Activated CD8-positive, alpha-beta memory T cell treated with anti-CD3 and anti-CD28 coated beads, Interleukin-2, amount 10 ng/mL, durations not matched to agents 7 days and 5 days (primary cell): ENCODE measurements around the gene OR51A4. TPM values are rescaled to one million over a fixed set of nuclear protein-coding genes. Genes with fewer than 3 reads are reported as not detected.
"Not testable (repeated sequence)": the region's sequence is repeated elsewhere in the genome, so short reads cannot be mapped to it uniquely, and the experiment has no call there.

Experiments used
- ATAC-seq: fragments of 150-1000 bp; cut with Tn5 transposase; one replicate; pipeline ENCODE4 v1.10.0; 2021; ENCODE audit warnings: moderate library complexity
- CTCF ChIA-PET: fragments of 350-600 bp; sonication (Branson Sonifier 250); formaldehyde crosslinking; loops from one replicate; lab custom pipeline; 2021; ENCODE audit warnings: antibody characterized with exemption; lab: Charles Lee
- DNase-seq: peaks from one replicate; pipeline ENCODE4 v3.0.0-alpha.2; 2020
- H3K27ac Mint-ChIP-seq: one replicate; pipeline ENCODE4 v1.8.0; 2021; ENCODE audit warnings: mild to moderate bottlenecking, mixed read lengths
- H3K27me3 Mint-ChIP-seq: one replicate; pipeline ENCODE4 v1.8.0; 2021; ENCODE audit warnings: mixed read lengths
- H3K36me3 Mint-ChIP-seq: one replicate; pipeline ENCODE4 v1.8.0; 2021; ENCODE audit warnings: mild to moderate bottlenecking, mixed read lengths
- H3K4me1 Mint-ChIP-seq: one replicate; pipeline ENCODE4 v1.8.0; 2021; ENCODE audit warnings: mixed read lengths
- H3K4me3 Mint-ChIP-seq: one replicate; pipeline ENCODE4 v1.8.0; 2021; ENCODE audit warnings: mild to moderate bottlenecking, moderate library complexity, mixed read lengths
- H3K9me3 Mint-ChIP-seq: one replicate; pipeline ENCODE4 v1.8.0; 2022; ENCODE audit warnings: low read depth, mixed read lengths
- total RNA-seq, 2 experiments: library from RNA; stranded (reverse); gene quantifications; one replicate each; pipeline ENCODE4 v1.2.3, GENCODE V29; 2021

Gene OR51A4, protein sequence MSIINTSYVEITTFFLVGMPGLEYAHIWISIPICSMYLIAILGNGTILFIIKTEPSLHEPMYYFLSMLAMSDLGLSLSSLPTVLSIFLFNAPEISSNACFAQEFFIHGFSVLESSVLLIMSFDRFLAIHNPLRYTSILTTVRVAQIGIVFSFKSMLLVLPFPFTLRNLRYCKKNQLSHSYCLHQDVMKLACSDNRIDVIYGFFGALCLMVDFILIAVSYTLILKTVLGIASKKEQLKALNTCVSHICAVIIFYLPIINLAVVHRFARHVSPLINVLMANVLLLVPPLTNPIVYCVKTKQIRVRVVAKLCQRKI
- not detected for total RNA-seq

DNA sequence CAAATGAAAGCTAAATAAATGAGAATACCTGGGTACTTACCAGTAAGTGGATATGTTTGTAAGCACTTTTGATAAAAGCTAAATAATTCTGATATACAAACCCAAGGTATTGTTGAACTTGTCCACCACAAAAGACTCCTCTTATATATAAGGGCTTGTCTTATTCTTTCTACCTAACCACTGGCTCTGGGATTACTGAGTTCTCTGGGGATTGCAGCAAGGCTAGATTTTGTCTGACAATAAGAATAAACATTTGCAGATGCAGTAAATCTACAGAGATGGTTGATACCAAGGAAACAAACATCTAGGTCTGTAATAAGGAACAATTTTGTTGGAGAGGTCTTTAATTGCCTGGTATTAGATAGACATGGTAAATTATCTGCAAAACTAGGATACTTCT lies at the start of gene OR51A4:
TSS of gene OR51A4 (minus strand) at position 101 of the 400 bp plus-strand sequence. CDS start 505 bp downstream, outside the sequence.
- Mint-ChIP-seq H3K36me3 (no peaks in the 10 kb centered on the region), H3K27ac (no peak within 1 kb of the TSS), H3K4me3 (no peak within 1 kb of the TSS), H3K4me1 (no peaks in the 10 kb centered on the region), H3K9me3 (no peaks in the 10 kb centered on the region), H3K27me3 (no peaks in the 10 kb centered on the region)
- ATAC-seq (no peak), DNase-seq (no peak)
- CTCF ChIA-PET = no interaction called here

DNA sequence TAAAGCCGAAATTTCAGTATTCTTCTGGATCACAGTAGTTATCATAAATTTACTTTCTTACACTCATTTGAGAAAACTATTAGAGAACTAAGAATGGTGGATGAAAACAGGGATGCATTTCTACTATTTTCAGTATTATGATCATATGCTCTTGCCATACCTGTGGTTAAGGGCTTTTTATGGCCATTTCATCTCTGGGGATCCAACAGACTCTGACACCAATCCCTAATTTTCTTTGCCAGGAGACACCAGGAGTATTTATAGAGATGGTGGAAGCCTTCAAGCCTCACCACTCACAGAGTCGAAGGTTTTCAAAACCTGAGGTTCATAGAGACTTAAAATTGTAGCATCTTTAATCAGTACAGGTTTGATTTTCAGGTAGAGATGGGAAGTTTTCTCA lies 47.1 kb upstream of the OR51A4 start, which contains the start of gene OR51L1:
TSS of gene OR51L1 (plus strand) at position 301 of the 400 bp plus-strand sequence. CDS start 4,132 bp downstream, outside the sequence.
- no peak within 1 kb of the TSS for H3K27ac Mint-ChIP-seq
- H3K27me3 Mint-ChIP-seq = no peaks in the 10 kb centered on the region
- CTCF ChIA-PET = no interaction called here
- DNase-seq (no peak), ATAC-seq (no peak)
- H3K4me3 Mint-ChIP-seq = no peak within 1 kb of the TSS
- H3K4me1 Mint-ChIP-seq = no peaks in the 10 kb centered on the region
- H3K36me3 Mint-ChIP-seq = no peaks in the 10 kb centered on the region
- no peaks in the 10 kb centered on the region for H3K9me3 Mint-ChIP-seq

DNA sequence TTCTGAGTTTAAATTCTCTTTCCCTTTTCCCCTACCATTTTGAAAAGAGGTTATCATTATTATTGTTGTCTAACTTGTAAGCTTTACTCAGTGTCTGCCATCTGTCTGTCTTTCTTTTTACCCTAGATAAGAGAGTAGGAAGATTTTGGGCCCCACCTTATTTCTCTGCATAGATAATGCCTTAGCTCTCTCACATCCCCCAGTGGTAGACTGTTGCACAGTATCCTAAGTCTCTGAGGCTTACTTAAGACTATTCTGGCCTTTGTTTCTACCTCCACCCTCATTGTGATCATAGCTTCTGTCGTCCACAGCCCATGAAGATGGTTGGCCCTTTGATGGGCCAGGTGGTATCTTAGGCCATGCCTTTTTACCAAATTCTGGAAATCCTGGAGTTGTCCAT lies 43.7 kb upstream of the OR51A4 start:
- CTCF ChIA-PET = no interaction called here
- no peak for DNase-seq
- Mint-ChIP-seq H3K27me3 (no peaks in the 10 kb centered on the region), H3K27ac (no peak overlapping the region), H3K9me3 (no peaks in the 10 kb centered on the region), H3K4me1 (no peaks in the 10 kb centered on the region), H3K4me3 (no peak overlapping the region), H3K36me3 (no peaks in the 10 kb centered on the region)
- no peak for ATAC-seq

DNA sequence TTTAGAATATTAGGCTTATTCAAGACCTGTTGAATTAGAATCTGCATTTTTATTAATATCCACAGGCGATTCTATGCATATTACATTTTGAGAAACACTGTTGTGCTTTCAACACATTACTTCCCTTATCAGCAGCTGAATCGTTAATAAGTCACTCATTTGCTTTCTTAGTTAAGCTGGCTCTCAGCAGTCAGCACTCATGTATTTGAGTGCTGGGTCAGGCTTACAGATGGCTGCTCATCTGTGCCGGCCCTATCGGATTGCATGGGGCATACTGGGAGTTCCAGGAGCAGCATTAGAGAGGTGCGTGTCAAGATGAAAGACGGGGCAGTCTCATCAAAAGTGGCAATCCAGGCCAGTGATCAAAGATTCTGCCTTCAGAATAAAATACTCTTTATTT lies 36.4 kb upstream of the OR51A4 start:
- Mint-ChIP-seq H3K4me3 (no peak overlapping the region), H3K27me3 (no peaks in the 10 kb centered on the region), H3K36me3 (no peaks in the 10 kb centered on the region), H3K9me3 (no peaks in the 10 kb centered on the region), H3K4me1 (no peaks in the 10 kb centered on the region), H3K27ac (no peak overlapping the region)
- no peak for DNase-seq
- CTCF ChIA-PET = no interaction called here
- ATAC-seq = no peak

DNA sequence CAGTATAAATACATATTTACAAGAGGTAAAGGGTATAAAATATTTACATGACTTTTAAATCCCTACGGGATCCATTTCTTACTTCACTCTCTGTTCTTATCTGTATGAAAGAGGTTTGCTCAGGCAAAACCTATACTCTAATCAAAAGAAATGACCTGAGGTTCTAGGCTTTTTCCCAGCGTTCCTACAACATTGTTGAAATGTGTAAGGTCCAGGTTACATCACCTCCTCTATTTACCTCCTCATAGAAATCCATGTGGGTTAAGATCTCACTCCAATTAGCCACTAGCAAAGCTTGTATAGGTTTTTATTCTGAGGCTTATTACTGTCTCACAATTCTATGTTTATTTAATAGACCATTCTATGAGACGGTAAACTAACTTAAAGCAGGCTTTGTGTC lies 35.3 kb upstream of the OR51A4 start:
- ATAC-seq = no peak
- Mint-ChIP-seq H3K4me1 (no peaks in the 10 kb centered on the region), H3K27ac (no peak overlapping the region), H3K27me3 (no peaks in the 10 kb centered on the region), H3K4me3 (no peak overlapping the region), H3K9me3 (no peaks in the 10 kb centered on the region), H3K36me3 (no peaks in the 10 kb centered on the region)
- DNase-seq = no peak
- CTCF ChIA-PET = no interaction called here

DNA sequence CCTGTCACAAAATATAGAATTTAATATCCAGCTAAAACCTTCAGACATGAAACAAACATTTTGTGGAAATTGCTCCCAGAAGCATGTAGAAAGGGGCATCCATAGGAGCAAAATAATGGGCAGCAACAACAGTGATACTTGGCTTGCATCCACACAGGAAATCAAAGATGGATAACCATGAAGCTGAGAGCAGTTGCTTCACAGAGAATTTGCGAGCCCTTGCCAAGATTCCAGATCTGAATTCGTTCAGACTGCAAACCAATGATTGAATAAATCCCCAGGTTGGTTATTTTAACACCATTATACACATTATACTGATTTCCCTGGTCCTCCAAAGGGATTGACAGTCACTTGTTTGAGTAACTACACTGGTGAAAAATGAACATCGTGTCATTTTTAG lies 31.6 kb upstream of the OR51A4 start:
- CTCF ChIA-PET = no interaction called here
- ATAC-seq = no peak

DNA sequence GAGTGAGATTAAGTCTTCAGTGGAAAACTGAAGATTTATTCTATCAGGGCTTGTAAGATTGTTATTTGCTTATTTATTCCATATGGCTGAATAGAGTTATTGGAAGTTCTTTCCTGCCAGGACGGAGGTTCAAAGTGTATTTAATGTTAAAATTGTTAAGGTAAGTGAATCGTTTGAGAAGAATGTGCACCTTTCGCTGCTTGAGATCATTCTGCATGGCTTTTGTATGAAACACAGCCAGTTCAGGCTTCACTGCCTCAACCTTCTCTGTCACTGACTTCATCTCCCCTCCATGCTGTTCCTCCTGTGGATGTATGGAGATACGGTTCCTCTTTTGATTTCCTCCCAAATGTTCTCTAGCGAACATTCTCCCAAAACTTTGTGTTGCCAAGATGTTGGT lies 28.0 kb upstream of the OR51A4 start:
- DNase-seq (no peak), ATAC-seq (no peak)
- H3K27ac Mint-ChIP-seq = no peak overlapping the region
- H3K9me3 Mint-ChIP-seq = no peaks in the 10 kb centered on the region
- no peaks in the 10 kb centered on the region for H3K27me3 Mint-ChIP-seq
- no peaks in the 10 kb centered on the region for H3K4me1 Mint-ChIP-seq
- no peak overlapping the region for H3K4me3 Mint-ChIP-seq
- CTCF ChIA-PET = no interaction called here
- H3K36me3 Mint-ChIP-seq = no peaks in the 10 kb centered on the region

More for the DNA sequence above, 31.6 kb upstream of the OR51A4 start:
- no peak for DNase-seq
- Mint-ChIP-seq H3K27ac (no peak overlapping the region), H3K27me3 (no peaks in the 10 kb centered on the region), H3K9me3 (no peaks in the 10 kb centered on the region), H3K36me3 (no peaks in the 10 kb centered on the region), H3K4me3 (no peak overlapping the region), H3K4me1 (no peaks in the 10 kb centered on the region)

DNA sequence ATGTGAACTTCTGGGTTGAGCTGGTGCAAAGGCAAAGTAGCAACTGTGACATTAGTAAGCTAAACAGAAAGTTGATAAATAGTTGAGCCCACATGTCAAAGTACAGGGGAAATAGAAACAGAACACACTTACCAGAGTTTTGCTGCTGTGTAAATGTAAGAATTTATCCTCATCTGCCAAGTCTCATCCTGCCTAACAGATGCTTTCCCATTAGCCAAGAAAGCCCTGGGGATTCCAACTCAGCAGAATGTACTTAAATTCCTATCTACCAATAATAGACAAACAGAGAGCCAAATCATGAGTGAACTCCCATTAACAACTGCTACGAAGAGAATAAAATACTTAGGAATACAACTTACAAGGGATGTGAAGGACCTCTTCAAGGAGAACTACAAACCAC lies 15.4 kb upstream of the OR51A4 start:
- Mint-ChIP-seq H3K36me3 (no peaks in the 10 kb centered on the region), H3K27ac (no peak overlapping the region), H3K9me3 (no peaks in the 10 kb centered on the region), H3K4me3 (no peak overlapping the region), H3K4me1 (no peaks in the 10 kb centered on the region), H3K27me3 (no peaks in the 10 kb centered on the region)
- no peak for ATAC-seq
- no peak for DNase-seq
- CTCF ChIA-PET = no interaction called here

DNA sequence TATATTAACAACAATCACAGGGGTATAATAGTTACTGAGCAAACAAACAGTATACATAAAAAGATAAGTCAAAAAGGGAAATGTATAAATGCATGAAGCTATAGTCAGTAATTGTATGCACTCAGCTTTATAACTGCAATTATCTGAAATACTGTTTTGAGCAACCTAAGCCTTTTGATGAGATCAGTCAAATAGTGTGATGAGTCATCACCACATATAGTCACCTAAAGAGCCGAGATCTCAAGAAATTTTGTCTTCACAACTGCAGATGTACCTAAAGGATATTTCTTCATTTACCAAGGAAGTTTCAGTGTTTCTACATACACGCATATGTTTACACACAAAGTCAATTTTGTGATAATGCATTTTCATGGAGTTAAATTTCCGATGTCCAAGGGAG lies 13.5 kb upstream of the OR51A4 start:
- Mint-ChIP-seq H3K36me3 (no peaks in the 10 kb centered on the region), H3K9me3 (no peaks in the 10 kb centered on the region), H3K4me1 (no peaks in the 10 kb centered on the region), H3K27ac (no peak overlapping the region), H3K4me3 (no peak overlapping the region), H3K27me3 (no peaks in the 10 kb centered on the region)
- ATAC-seq (no peak), DNase-seq (no peak)
- CTCF ChIA-PET = no interaction called here

DNA sequence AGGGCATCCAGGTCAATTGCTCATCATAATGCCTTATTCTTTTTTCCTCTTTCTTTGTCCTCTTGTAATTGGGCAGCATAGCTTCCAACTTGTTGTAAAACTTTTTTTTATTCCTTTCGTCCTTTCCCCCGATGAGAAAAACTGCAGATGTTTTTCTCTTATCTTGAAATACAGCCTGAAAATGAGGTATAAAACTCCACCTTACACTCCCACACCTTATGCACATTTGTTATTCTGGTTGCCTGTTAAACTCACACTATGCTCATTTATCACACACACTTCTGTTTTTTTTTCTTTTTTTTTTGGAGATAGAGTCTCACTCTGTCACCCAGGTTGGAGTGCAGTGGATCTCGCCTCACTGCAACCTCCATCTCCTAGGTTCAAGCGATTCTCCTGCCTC lies 10.0 kb upstream of the OR51A4 start:
- H3K4me1 Mint-ChIP-seq = no peaks in the 10 kb centered on the region
- ATAC-seq = no peak
- no peaks in the 10 kb centered on the region for H3K27me3 Mint-ChIP-seq
- H3K9me3 Mint-ChIP-seq = no peaks in the 10 kb centered on the region
- DNase-seq = no peak
- CTCF ChIA-PET = no interaction called here
- no peak overlapping the region for H3K27ac Mint-ChIP-seq
- no peaks in the 10 kb centered on the region for H3K36me3 Mint-ChIP-seq
- H3K4me3 Mint-ChIP-seq = no peak overlapping the region

DNA sequence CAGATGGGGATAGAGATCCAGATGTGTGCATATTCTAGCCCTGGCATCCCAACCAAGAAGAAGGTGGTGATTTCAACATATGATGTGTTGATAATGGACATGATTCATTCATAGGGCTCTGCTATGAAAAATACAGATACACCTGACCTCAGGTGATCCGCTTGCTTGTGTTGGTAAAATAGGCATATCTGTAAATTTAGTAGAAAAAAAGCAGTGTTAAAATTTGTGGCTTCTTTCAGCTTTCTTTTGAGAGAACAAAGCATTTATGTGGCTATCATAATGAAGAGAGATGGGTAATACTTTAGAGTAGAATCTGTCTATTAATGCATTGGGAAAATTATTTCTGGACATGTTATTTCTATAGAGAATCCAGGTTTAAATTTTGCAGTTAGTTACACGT lies 8.2 kb upstream of the OR51A4 start, which contains the start of gene OR51A2:
TSS of gene OR51A2 (minus strand) at position 101 of the 400 bp plus-strand sequence. CDS start at position 101, 0 bp downstream.
- H3K27ac Mint-ChIP-seq, H3K36me3 Mint-ChIP-seq, H3K27me3 Mint-ChIP-seq, H3K4me3 Mint-ChIP-seq, DNase-seq, H3K4me1 Mint-ChIP-seq, H3K9me3 Mint-ChIP-seq, ATAC-seq, CTCF ChIA-PET: not testable (repeated sequence)

DNA sequence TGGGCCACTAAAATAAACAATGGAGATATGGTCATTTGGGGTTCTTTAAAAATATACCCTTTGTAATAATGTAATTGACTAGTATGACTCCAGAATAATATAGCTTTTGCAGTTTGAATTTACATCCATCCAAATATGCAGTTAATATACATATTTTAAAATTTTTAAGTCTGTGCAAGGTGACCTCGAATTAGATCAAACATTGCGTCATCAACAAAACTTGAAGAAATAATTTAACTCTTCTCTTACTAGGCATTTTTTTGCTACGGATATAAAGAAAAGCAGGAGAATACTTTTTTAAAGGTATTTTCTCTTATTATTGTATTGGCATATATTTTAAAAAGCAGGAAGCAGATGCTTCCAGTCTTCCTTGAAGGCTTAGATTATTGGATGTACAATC lies 10.7 kb downstream of the OR51A4 start:
- ATAC-seq (no peak), DNase-seq (no peak)
- Mint-ChIP-seq H3K36me3 (no peaks in the 10 kb centered on the region), H3K4me1 (no peaks in the 10 kb centered on the region), H3K27ac (no peak overlapping the region), H3K9me3 (no peaks in the 10 kb centered on the region), H3K27me3 (no peaks in the 10 kb centered on the region), H3K4me3 (no peak overlapping the region)
- CTCF ChIA-PET = no interaction called here

DNA sequence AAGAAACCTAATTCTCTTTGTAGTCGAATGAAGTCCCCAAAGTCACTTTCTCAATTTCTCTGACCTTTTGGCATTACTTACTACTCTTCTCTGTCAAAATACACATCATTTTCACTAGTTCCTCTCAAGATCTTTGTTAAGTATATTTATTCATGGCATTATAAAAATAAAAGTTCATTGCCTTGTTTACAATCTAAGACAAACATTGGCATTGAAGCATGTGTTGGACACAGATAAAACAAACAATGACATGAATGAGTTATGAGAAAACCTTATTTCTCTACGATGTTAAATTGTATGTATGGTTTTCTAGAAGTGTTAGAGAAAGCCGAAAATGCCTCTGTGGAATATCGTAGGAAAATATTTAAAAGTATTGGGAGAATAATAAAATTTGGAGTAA lies 14.7 kb downstream of the OR51A4 start:
- no peaks in the 10 kb centered on the region for H3K27me3 Mint-ChIP-seq
- no peak overlapping the region for H3K27ac Mint-ChIP-seq
- CTCF ChIA-PET = no interaction called here
- ATAC-seq = no peak
- H3K36me3 Mint-ChIP-seq = no peaks in the 10 kb centered on the region
- no peak overlapping the region for H3K4me3 Mint-ChIP-seq
- no peak for DNase-seq
- H3K4me1 Mint-ChIP-seq = no peaks in the 10 kb centered on the region
- H3K9me3 Mint-ChIP-seq = no peaks in the 10 kb centered on the region

DNA sequence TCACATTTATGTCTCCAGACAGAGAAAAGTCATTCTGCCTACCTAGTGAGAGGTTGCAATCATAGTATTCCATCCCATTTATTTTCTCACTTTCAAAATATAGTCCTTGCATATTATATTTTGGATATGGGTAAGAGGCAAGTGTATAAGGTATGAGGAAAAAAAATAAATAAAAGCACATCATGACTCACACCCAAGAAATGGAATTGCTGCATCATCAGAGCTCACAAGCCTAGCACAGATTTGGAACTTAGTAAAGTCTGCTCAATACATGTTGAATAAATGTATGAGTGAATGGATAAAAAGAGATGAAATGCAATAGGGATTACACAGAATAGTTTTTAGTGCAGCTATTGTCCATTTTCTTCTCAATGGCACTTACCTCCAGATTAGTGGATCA lies 20.8 kb downstream of the OR51A4 start:
- H3K9me3 Mint-ChIP-seq = no peaks in the 10 kb centered on the region
- no peaks in the 10 kb centered on the region for H3K27me3 Mint-ChIP-seq
- H3K4me3 Mint-ChIP-seq = no peak overlapping the region
- no peak overlapping the region for H3K27ac Mint-ChIP-seq
- ATAC-seq = no peak
- no peak for DNase-seq
- no peaks in the 10 kb centered on the region for H3K36me3 Mint-ChIP-seq
- CTCF ChIA-PET = no interaction called here
- no peaks in the 10 kb centered on the region for H3K4me1 Mint-ChIP-seq
